Epithelial cell of esophagus (primary cell): ENCODE results near the gene TSPAN3.

Experiments
- DNase-seq: peaks from one replicate; pipeline ENCODE4 v3.0.0; 2010; ENCODE audit warnings: low read depth
- H3K4me3 ChIP-seq: 2 replicates; pipeline ENCODE4 v1.5.1; 2011; ENCODE audit warnings: mild to moderate bottlenecking, low read length, control low read depth
- CTCF ChIP-seq: IDR thresholded peaks from 2 replicates; pipeline ENCODE4 v1.5.1; 2011; ENCODE audit warnings: low read depth, mild to moderate bottlenecking, low read length, control low read depth, inconsistent platforms; ENCODE audit not compliant: insufficient read depth; ENCODE audit errors: missing control alignments

The TSPAN3 gene

GRCh38 chr15:77023576-77024272 lies 47.2 kb downstream of the TSPAN3 start:
- no peak for DNase-seq
- no peak overlapping the region for H3K4me3 ChIP-seq
- no peak for TF ChIP-seq CTCF

GRCh38 chr15:77022646-77023575 lies 48.0 kb downstream of the TSPAN3 start:
- no peak for TF ChIP-seq CTCF
- no peak for DNase-seq
- H3K4me3 ChIP-seq, result no peak overlapping the region

GRCh38 chr15:77021803-77022381 lies 49.0 kb downstream of the TSPAN3 start:
- no peak overlapping the region for H3K4me3 ChIP-seq

GRCh38 chr15:77021088-77021481 lies 49.8 kb downstream of the TSPAN3 start:
- DNase-seq, result no peak
- H3K4me3 ChIP-seq, result no peak overlapping the region
- no peak for TF ChIP-seq CTCF

More at GRCh38 chr15:77021803-77022381, 49.0 kb downstream of the TSPAN3 start:
- no peak for DNase-seq
- no peak for TF ChIP-seq CTCF

GRCh38 chr15:77020348-77021087 lies 50.4 kb downstream of the TSPAN3 start:
- TF ChIP-seq CTCF, result no peak
- no peak for DNase-seq
- no peak overlapping the region for H3K4me3 ChIP-seq

GRCh38 chr15:77019521-77020331 lies 51.2 kb downstream of the TSPAN3 start:
- no peak overlapping the region for H3K4me3 ChIP-seq
- DNase-seq, result no peak
- TF ChIP-seq CTCF, result no peak
